Kidney (tissue), 14 donors: ENCODE measurements around the gene KLHDC2. TPM values are rescaled to one million over a fixed set of nuclear protein-coding genes. Genes with fewer than 3 reads are reported as not detected.
"Not testable (repeated sequence)": the region's sequence is repeated elsewhere in the genome, so short reads cannot be mapped to it uniquely, and the experiment has no call there.

Experiments
- DNase-seq, 5 donors: peaks; one replicate each; pipeline ENCODE4 v3.0.0-alpha.2; 2013 to 2020
- FAIRE-seq: peaks from 2 replicates; lab custom pipeline; 2012; peaks lifted over from hg19 to GRCh38; lab: Jason Lieb, UNC
- H3K27ac ChIP-seq, 2 donors: one replicate each; pipeline ENCODE4 v1.7.0; 2013; ENCODE audit warnings: low read depth in 2 of 2, low read length in 2 of 2, inconsistent platforms in 1 of 2
- H3K27me3 ChIP-seq: one replicate; pipeline ENCODE4 v1.7.1; 2013; ENCODE audit warnings: low read length, inconsistent platforms; ENCODE audit not compliant: control insufficient read depth, insufficient read depth
- H3K36me3 ChIP-seq, 3 donors: one replicate each; pipeline versions ENCODE4 v1.7.0 to v1.7.1; 2013; ENCODE audit warnings: low read length in 3 of 3, control low read depth in 1 of 3, inconsistent platforms in 1 of 3; ENCODE audit not compliant: insufficient read depth in 3 of 3, control insufficient read depth in 2 of 3
- H3K4me1 ChIP-seq, 3 donors: one replicate each; pipeline versions ENCODE4 v1.7.0 to v1.7.1; 2013; ENCODE audit warnings: low read length in 3 of 3, inconsistent platforms in 1 of 3, low read depth in 1 of 3; ENCODE audit not compliant: control insufficient read depth in 2 of 3, insufficient read depth in 2 of 3
- H3K4me3 ChIP-seq, 3 donors: one replicate each; pipeline versions ENCODE4 v1.7.0 to v1.8.1; 2013; ENCODE audit warnings: low read length in 3 of 3, control low read depth in 1 of 3, inconsistent platforms in 1 of 3
- H3K9ac ChIP-seq, 3 donors: one replicate each; pipeline versions ENCODE4 v1.7.0 to v1.7.1; 2013; ENCODE audit warnings: low read length in 3 of 3, control low read depth in 1 of 3, inconsistent platforms in 1 of 3
- H3K9me3 ChIP-seq, 3 donors: one replicate each; pipeline versions ENCODE4 v1.7.0 to v1.7.1; 2013; ENCODE audit warnings: low read length in 3 of 3, control low read depth in 1 of 3, inconsistent platforms in 1 of 3; ENCODE audit not compliant: control insufficient read depth in 2 of 3, insufficient read depth in 1 of 3
- intact Hi-C: fragments of 100-400 bp; cut with DNase I; formaldehyde crosslinking; loops from one replicate; pipeline ENCODE4 v1.11.1; 2022
- polyA plus RNA-seq: library from polyadenylated mRNA; stranded (reverse); fragments of 350-450 nt; fragmentation: Illumina TruSeq; extraction: RNeasy Lipid Tissue Mini Kit (QIAGEN cat#74804); gene quantifications from one replicate; pipeline ENCODE4 v1.2.3, GENCODE V29; 2014; ENCODE audit warnings: low read depth, low replicate concordance; ENCODE audit not compliant: insufficient read depth
- total RNA-seq: library from RNA; stranded (reverse); fragmentation: NEBNext Ultra II Directional; extraction: Animal tissue kit (Norgen Biotek cat#: 25700); gene quantifications from one replicate; pipeline ENCODE4 v1.2.1, GENCODE V29; 2021
- TF ChIP-seq, protein P1 (sequence below): IDR thresholded peaks from 3 replicates; pipeline ENCODE4 v1.5.1; 2012; ENCODE audit warnings: mild to moderate bottlenecking, moderate library complexity, borderline replicate concordance; ENCODE audit not compliant: insufficient read depth; ENCODE audit errors: extremely low read depth
- donor health status: control.
- donor health status: control.
- donor health status: control.
- donor health status: control.
- donor health status: control.
- donor health status: DM: yes; HTN: yes; CAD: no.
- donor health status: Normal renal cell carcinoma (clear cell type).

KLHDC2 gene
- total and polyA plus RNA-seq, 2 donors from 2014 or later, result 58.7 to 83.4 TPM

DNA sequence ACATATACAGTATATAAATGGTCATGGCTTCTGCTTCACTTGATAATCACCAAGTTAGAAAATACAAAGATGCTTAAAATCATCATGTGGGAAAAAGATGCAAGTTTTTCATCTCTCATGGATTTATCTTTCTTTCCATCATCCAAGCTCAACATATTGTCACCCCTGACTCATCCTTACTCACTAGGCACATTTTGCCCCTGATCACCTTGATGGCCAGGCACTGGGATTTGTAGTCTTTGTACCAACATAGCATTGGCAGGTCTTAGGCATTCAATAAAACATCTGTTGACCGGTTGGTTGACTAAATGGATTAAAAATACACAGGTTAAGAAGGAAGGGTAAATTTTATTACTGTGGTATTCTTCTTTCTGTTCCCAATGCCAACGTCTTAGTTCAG, 28.1 kb downstream of the KLHDC2 start:
- Histone ChIP-seq H3K4me1 (no peaks in the 10 kb centered on the region), H3K9ac (no peak overlapping the region), H3K36me3 (peaks cover 6 to 43% (median 26%) of the 10 kb centered on the region in 3 donors), H3K27ac (no peak overlapping the region), H3K9me3 (no peaks in the 10 kb centered on the region), H3K4me3 (no peak overlapping the region), H3K27me3 (no peaks in the 10 kb centered on the region)
- intact Hi-C loops, result no loop called here
- TF ChIP-seq, protein P1, sequence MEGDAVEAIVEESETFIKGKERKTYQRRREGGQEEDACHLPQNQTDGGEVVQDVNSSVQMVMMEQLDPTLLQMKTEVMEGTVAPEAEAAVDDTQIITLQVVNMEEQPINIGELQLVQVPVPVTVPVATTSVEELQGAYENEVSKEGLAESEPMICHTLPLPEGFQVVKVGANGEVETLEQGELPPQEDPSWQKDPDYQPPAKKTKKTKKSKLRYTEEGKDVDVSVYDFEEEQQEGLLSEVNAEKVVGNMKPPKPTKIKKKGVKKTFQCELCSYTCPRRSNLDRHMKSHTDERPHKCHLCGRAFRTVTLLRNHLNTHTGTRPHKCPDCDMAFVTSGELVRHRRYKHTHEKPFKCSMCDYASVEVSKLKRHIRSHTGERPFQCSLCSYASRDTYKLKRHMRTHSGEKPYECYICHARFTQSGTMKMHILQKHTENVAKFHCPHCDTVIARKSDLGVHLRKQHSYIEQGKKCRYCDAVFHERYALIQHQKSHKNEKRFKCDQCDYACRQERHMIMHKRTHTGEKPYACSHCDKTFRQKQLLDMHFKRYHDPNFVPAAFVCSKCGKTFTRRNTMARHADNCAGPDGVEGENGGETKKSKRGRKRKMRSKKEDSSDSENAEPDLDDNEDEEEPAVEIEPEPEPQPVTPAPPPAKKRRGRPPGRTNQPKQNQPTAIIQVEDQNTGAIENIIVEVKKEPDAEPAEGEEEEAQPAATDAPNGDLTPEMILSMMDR, result no peak
- no peak for DNase-seq
- FAIRE-seq, result no peak

DNA sequence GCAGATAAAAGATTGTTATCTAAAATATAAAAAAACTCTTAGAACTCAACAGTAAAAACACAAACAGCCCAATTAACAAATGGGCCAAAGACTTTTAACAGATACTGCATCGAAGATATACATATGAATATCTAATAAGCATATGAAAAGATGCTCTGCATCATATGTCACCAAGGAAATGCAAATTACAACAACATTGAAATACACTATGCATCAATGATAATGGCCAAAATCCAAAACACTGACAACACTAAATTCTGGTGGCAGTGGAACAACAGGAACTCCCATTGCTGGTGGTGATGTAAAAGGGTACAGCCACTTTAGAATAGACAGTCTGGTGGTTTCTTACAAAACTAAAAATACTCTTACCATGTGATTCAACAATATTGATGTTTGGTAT, 40.8 kb downstream of the KLHDC2 start:
- no peaks in the 10 kb centered on the region for H3K4me1 ChIP-seq
- FAIRE-seq (no peak), DNase-seq (no peak)
- peaks cover 8 to 34% (median 10%) of the 10 kb centered on the region in 3 donors for H3K36me3 ChIP-seq
- intact Hi-C loops, result no loop called here
- TF ChIP-seq, protein P1, result no peak
- no peak overlapping the region for H3K27ac ChIP-seq
- no peak overlapping the region for H3K9ac ChIP-seq
- H3K4me3 ChIP-seq, result no peak overlapping the region
- no peaks in the 10 kb centered on the region for H3K27me3 ChIP-seq
- H3K9me3 ChIP-seq, result no peaks in the 10 kb centered on the region

DNA sequence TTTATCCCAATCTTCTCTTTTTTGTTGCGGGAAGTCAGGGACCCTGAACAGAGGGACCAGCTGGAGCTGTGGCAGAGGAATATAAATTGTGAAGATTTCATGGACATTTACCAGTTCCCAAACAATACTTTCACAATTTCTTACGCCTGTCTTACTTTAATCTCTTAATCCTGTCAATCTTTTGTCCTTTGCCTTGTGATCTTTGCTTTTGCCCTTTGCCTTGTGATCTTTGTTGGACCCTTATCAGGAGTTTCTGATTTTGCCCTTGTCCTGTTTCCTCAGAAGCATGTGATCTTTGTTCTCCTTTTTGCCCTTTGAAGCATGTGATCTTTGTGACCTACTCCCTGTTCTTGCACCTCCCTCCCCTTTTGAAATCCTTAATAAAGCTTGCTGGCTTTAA, 48.2 kb downstream of the KLHDC2 start:
- intact Hi-C loops, FAIRE-seq: not testable (repeated sequence)
- H3K36me3 ChIP-seq, result peaks cover 17 to 35% (median 20%) of the 10 kb centered on the region in 3 donors

DNA sequence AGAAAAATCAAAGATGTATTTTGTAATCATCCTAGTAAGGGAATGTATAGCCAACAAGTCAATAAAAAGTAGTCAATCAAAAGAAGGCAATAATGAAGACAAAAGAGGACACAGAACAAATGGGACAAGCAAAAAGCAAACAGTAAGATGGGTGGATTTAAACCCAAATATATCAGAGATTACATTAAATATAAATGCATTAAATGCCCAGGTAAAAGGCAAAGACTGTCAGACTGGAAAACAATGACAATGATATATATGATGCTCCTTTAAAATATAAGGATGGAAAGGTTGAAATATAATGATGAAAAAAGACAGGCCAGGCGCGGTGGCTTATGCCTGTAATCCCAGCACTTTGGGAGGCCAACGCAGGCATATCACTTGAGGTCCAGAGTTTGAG, 48.9 kb downstream of the KLHDC2 start:
- H3K27me3 ChIP-seq, result no peaks in the 10 kb centered on the region
- DNase-seq (no peak), FAIRE-seq (no peak)
- H3K27ac ChIP-seq, result no peak overlapping the region
- H3K9me3 ChIP-seq, result peaks cover 0 to 6% (median 0%) of the 10 kb centered on the region in 3 donors
- H3K9ac ChIP-seq, result no peak overlapping the region
- no peak overlapping the region for H3K4me3 ChIP-seq
- intact Hi-C loops, result no loop called here
- no peaks in the 10 kb centered on the region for H3K4me1 ChIP-seq
- TF ChIP-seq, protein P1, result no peak
- peaks cover 17 to 28% (median 20%) of the 10 kb centered on the region in 3 donors for H3K36me3 ChIP-seq

More for the DNA sequence above, 48.2 kb downstream of the KLHDC2 start:
- H3K4me3 ChIP-seq, H3K9me3 ChIP-seq, DNase-seq, H3K4me1 ChIP-seq, H3K27me3 ChIP-seq, H3K9ac ChIP-seq, H3K27ac ChIP-seq: not testable (repeated sequence)
